Stimulated activated naive CD8-positive, alpha-beta T cell treated with anti-CD3 and anti-CD28 coated beads, Interleukin-15, amount 100 ng/mL, for 72 hours (primary cell): ENCODE measurements around the gene NOL3.
A peak's percentile ranks its signal among the peaks of the same experiment; 100 is the strongest.

ENCODE experiments used
- ATAC-seq: fragments of 150-1000 bp; cut with Tn5 transposase; 2 replicates; pipeline ENCODE4 v1.10.0; 2021; ENCODE audit warnings: mild to moderate bottlenecking, moderate library complexity
- DNase-seq, 2 donors: peaks; one replicate each; pipeline ENCODE4 v3.0.0; 2021 to 2022
- H3K27ac Mint-ChIP-seq, 2 donors: one replicate each; pipeline ENCODE4 v1.8.0; 2022; ENCODE audit warnings: mild to moderate bottlenecking in 2 of 2, mixed read lengths in 2 of 2, moderate library complexity in 2 of 2
- H3K27me3 Mint-ChIP-seq: one replicate; pipeline ENCODE4 v1.8.0; 2022; ENCODE audit warnings: mixed read lengths
- H3K4me1 Mint-ChIP-seq: one replicate; pipeline ENCODE4 v1.8.0; 2022; ENCODE audit warnings: mild to moderate bottlenecking, mixed read lengths
- H3K4me3 Mint-ChIP-seq, 2 donors: one replicate each; pipeline ENCODE4 v1.8.0; 2022; ENCODE audit warnings: mild to moderate bottlenecking in 2 of 2, mixed read lengths in 2 of 2, moderate library complexity in 1 of 2
- H3K9me3 Mint-ChIP-seq, 2 donors: one replicate each; pipeline ENCODE4 v1.8.0; 2022; ENCODE audit warnings: mixed read lengths in 2 of 2

Gene NOL3

GRCh38 chr16:67174706-67175231 is 4.4 kb downstream of the NOL3 start:
- peaks cover 82% of the 10 kb centered on the region for H3K4me1 Mint-ChIP-seq
- no peaks in the 10 kb centered on the region for H3K9me3 Mint-ChIP-seq
- H3K27me3 Mint-ChIP-seq, result peaks cover 94% of the 10 kb centered on the region
- H3K27ac Mint-ChIP-seq, result no peak overlapping the region
- DNase-seq (no peak), ATAC-seq (no peak)
- H3K4me3 Mint-ChIP-seq, result peak overlapping the region in 1 of 2 donors; percentile 89

DNA sequence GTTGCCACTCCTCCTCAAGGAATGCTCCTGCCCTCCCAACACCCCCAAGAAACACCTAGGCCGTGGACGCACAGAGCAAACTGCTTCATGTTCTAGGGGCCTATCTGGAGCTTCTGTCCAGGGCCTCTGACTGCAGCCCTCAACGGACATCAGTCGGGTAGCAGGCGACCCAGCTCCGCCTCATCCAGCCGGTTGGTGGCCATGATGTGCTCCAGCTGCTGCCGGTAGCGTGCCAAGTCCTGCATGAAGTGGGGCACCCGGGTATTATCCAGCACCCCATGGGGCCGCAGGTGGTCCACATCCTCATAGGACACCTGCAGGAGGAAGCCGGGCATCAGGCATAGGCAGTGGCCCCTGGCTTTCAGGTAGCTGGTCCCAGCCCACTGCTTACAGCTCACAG is 6.3 kb downstream of the NOL3 start:
- H3K4me1 Mint-ChIP-seq, result peaks cover 67% of the 10 kb centered on the region
- no peak for ATAC-seq
- no peak overlapping the region for H3K4me3 Mint-ChIP-seq
- H3K27ac Mint-ChIP-seq, result no peak overlapping the region
- H3K27me3 Mint-ChIP-seq, result peaks cover 76% of the 10 kb centered on the region
- no peaks in the 10 kb centered on the region for H3K9me3 Mint-ChIP-seq
- no peak for DNase-seq

GRCh38 chr16:67177743-67178699 is 7.7 kb downstream of the NOL3 start:
- DNase-seq (peak in 1 of 2 donors; percentile 54), ATAC-seq (peak; percentile 62)
- no peak overlapping the region for H3K27ac Mint-ChIP-seq
- H3K4me3 Mint-ChIP-seq, result peak overlapping the region; percentile 55 to 77
- no peaks in the 10 kb centered on the region for H3K9me3 Mint-ChIP-seq
- peaks cover 63% of the 10 kb centered on the region for H3K27me3 Mint-ChIP-seq
- H3K4me1 Mint-ChIP-seq, result peaks cover 59% of the 10 kb centered on the region

DNA sequence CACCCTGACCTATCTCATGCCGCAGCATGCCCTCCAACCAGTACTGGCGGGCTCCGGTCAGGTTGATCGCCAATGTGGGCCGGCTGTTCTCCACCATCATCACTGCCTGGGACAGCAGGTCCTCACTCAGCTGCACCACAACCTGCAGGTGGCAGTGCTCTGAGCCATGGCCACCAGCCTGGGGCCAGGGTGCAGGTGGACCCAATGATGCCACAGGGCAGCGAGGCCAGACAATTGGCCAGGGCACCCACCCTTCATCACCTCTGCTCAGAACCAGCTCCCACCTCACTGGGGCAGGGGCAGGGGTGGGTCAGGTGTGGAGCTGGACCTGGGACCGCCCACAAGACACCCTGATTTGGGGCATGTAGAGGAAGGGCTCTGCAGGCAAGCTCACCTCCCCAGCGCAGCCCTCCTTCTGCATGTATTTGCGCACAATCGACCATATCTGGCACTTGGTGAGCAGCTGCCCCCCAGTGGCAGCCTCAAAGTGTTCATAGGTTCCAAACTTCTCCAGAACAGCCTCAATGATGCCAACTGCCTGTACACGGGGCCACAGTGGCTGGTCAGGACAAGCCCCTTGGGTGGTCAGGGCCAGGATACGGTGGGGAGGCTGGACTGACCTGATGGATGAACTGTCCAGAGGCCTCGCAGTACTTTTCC is 9.2 kb downstream of the NOL3 start:
- ATAC-seq (no peak), DNase-seq (no peak)
- Mint-ChIP-seq H3K4me1 (peaks cover 46% of the 10 kb centered on the region), H3K27me3 (peaks cover 50% of the 10 kb centered on the region), H3K27ac (no peak overlapping the region), H3K4me3 (no peak overlapping the region), H3K9me3 (no peaks in the 10 kb centered on the region)

GRCh38 chr16:67180166-67180565 is 9.8 kb downstream of the NOL3 start:
- DNase-seq (no peak), ATAC-seq (no peak)
- no peak overlapping the region for H3K4me3 Mint-ChIP-seq
- H3K27ac Mint-ChIP-seq, result no peak overlapping the region
- peaks cover 50% of the 10 kb centered on the region for H3K27me3 Mint-ChIP-seq
- no peaks in the 10 kb centered on the region for H3K9me3 Mint-ChIP-seq
- peaks cover 47% of the 10 kb centered on the region for H3K4me1 Mint-ChIP-seq

DNA sequence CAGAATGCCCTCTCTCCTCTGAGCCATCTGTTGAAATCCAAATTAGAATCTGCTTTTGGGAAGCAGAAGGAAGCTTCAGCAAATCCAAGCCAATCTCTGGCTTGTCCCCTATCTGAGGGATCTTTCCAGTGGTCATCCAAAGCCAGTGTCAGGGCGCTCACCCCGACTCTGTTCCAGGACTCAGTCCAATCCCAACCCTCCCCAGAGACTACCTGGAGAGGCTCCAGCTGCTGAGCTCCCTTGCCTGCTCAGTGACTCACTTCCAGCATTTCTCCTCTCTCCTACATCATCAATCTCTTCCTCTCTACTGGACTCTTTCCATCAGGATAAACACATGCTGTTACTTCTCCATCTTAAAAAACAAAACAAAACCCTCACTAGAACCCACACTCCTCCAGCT is 11.0 kb downstream of the NOL3 start:
- DNase-seq (no peak), ATAC-seq (no peak)
- H3K27me3 Mint-ChIP-seq, result peaks cover 47% of the 10 kb centered on the region
- no peaks in the 10 kb centered on the region for H3K9me3 Mint-ChIP-seq
- H3K4me1 Mint-ChIP-seq, result peaks cover 42% of the 10 kb centered on the region
- H3K27ac Mint-ChIP-seq, result no peak overlapping the region
- no peak overlapping the region for H3K4me3 Mint-ChIP-seq

DNA sequence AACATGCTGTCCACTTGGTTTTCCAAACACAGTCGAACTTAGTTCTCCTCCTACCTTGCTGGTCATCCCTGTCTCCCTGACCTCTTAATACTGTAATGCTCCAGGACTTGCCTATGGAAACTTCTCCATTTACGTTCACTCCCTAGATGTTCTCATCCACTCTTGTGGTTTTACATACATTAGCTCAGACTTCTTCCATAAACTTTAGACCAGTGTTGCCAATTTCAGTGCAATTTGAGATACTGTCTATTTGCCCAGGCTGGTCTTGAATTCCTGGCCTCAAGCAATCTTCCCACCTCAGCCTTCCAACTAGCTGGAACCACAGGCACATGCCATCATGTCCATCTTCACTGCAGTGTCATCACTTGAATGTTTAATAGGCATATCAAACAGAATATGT is 11.9 kb downstream of the NOL3 start:
- peaks cover 34% of the 10 kb centered on the region for H3K4me1 Mint-ChIP-seq
- H3K27me3 Mint-ChIP-seq, result peaks cover 47% of the 10 kb centered on the region
- no peaks in the 10 kb centered on the region for H3K9me3 Mint-ChIP-seq
- no peak for ATAC-seq
- H3K4me3 Mint-ChIP-seq, result no peak overlapping the region
- no peak for DNase-seq
- no peak overlapping the region for H3K27ac Mint-ChIP-seq

DNA sequence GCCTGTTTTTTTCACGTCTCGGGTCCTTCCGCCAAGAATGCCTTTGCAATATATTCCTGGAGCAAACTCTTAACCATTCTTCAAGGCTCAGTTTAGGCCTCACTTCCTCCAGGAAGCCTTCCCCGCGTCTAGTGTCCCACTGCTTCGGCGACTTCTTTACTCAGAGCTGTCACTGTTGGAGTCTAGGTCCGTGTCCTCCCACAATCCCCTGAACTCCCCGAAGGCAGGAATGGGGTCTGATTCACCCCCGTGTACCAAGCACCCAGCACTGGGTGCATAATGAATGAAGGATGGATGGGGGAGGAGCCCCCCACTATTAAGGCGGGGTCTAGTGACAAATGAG is 12.9 kb downstream of the NOL3 start:
- Mint-ChIP-seq H3K4me3 (no peak overlapping the region), H3K27ac (no peak overlapping the region), H3K4me1 (peaks cover 24% of the 10 kb centered on the region), H3K9me3 (no peaks in the 10 kb centered on the region), H3K27me3 (peaks cover 40% of the 10 kb centered on the region)
- ATAC-seq (no peak), DNase-seq (no peak)

- H3K4me1 Mint-ChIP-seq, result peaks cover 18% of the 10 kb centered on the region
- H3K9me3 Mint-ChIP-seq, result no peaks in the 10 kb centered on the region
- DNase-seq (peak; percentile 92 to 94), ATAC-seq (peak; percentile 95)
- H3K4me3 Mint-ChIP-seq, result no peak within 1 kb of the TSS
- H3K27ac Mint-ChIP-seq, result no peak within 1 kb of the TSS
- peaks cover 35% of the 10 kb centered on the region for H3K27me3 Mint-ChIP-seq
Observed at GRCh38 chr16:67183627-67184452, 13.5 kb downstream of the NOL3 start, which contains the start of gene MATCAP1. Gene MATCAP1 (minus strand): TSS chr16:67183963. CDS start chr16:67180610, 3,353 bp downstream.

GRCh38 chr16:67184453-67184994 is 14.2 kb downstream of the NOL3 start:
- Mint-ChIP-seq H3K27me3 (peaks cover 29% of the 10 kb centered on the region), H3K27ac (no peak overlapping the region), H3K9me3 (no peaks in the 10 kb centered on the region), H3K4me3 (no peak overlapping the region), H3K4me1 (peaks cover 15% of the 10 kb centered on the region)
- DNase-seq (no peak), ATAC-seq (peak; percentile 16)

GRCh38 chr16:67184995-67185650 is 14.8 kb downstream of the NOL3 start:
- H3K27ac Mint-ChIP-seq, result no peak overlapping the region

DNA sequence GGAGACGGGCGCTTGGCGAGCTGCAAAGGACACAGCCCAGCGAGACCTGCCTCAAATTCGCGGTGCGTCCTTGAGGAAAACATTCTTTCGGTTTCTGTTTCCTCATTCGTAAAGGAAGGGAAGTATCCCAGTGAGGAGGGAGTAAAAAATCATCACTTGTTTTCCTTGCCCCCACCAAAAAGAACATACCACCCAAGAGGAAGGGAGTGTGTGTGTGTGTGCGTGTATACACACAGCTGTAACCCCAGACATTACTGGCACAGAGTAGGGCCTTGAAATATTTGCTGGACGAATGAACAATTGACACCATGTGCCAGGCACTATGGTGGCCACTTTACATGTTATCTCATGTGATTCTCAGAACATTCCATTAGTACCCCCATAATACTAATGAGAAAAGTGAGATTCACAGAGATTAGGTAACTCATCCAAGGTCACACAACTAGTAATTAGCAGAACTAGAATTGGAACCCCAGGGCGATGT is 15.4 kb downstream of the NOL3 start:
- no peaks in the 10 kb centered on the region for H3K9me3 Mint-ChIP-seq
- peaks cover 15% of the 10 kb centered on the region for H3K4me1 Mint-ChIP-seq
- H3K4me3 Mint-ChIP-seq, result no peak overlapping the region
- ATAC-seq, result no peak
- DNase-seq, result no peak
- peaks cover 29% of the 10 kb centered on the region for H3K27me3 Mint-ChIP-seq
- H3K27ac Mint-ChIP-seq, result no peak overlapping the region

More at GRCh38 chr16:67184995-67185650, 14.8 kb downstream of the NOL3 start:
- Mint-ChIP-seq H3K9me3 (no peaks in the 10 kb centered on the region), H3K4me1 (peaks cover 15% of the 10 kb centered on the region), H3K4me3 (no peak overlapping the region), H3K27me3 (peaks cover 29% of the 10 kb centered on the region)
- ATAC-seq, result peak; percentile 50
- peak; percentile 84 to 85 for DNase-seq

DNA sequence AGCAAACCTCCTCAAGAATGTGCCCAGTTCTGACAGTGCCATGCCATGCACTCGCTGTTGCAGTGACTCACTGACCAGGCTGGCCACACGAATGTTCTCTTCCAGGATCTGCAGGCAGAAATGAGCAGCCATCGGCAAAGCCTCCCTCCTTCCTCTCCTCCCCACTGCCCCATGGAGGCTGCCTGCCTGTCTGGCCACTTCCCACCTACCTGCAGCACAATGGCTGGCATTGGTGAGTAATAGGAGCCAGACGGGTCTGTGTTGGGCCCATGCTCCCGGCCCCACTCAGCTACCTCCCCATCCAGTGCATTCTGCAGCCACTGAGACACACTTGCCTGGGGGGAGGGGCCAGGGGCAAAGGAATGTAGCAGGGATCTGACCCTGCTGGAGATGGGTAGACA is 16.2 kb downstream of the NOL3 start:
- Mint-ChIP-seq H3K4me3 (no peak overlapping the region), H3K4me1 (peaks cover 20% of the 10 kb centered on the region), H3K9me3 (no peaks in the 10 kb centered on the region), H3K27ac (no peak overlapping the region), H3K27me3 (peaks cover 29% of the 10 kb centered on the region)
- no peak for ATAC-seq
- DNase-seq, result no peak

GRCh38 chr16:67187175-67187890 is 17.0 kb downstream of the NOL3 start:
- ATAC-seq (no peak), DNase-seq (no peak)
- H3K4me1 Mint-ChIP-seq, result peaks cover 23% of the 10 kb centered on the region
- no peak overlapping the region for H3K4me3 Mint-ChIP-seq
- H3K27me3 Mint-ChIP-seq, result peaks cover 29% of the 10 kb centered on the region
- no peak overlapping the region for H3K27ac Mint-ChIP-seq
- no peaks in the 10 kb centered on the region for H3K9me3 Mint-ChIP-seq
